OCI-LY1 (cell line): Measurements from ENCODE around the gene KIF13A.

Experiments
- EZH2 ChIP-seq: fragments of 200-600 bp; sonication (generic), shearing (Covaris generic); IDR thresholded peaks from 2 replicates; pipeline ENCODE4 v1.8.0; 2017; ENCODE audit warnings: borderline replicate concordance, mixed run types, mild to moderate bottlenecking, antibody characterized with exemption, low read length, moderate library complexity, mixed read lengths
- TF ChIP-seq, protein P1 (sequence below): fragments of 200-600 bp; sonication (generic), shearing (Covaris generic); IDR thresholded peaks from 2 replicates; pipeline ENCODE4 v1.5.1; 2017; ENCODE audit warnings: mild to moderate bottlenecking, antibody characterized with exemption, low read length, moderate library complexity, mixed read lengths

DNA sequence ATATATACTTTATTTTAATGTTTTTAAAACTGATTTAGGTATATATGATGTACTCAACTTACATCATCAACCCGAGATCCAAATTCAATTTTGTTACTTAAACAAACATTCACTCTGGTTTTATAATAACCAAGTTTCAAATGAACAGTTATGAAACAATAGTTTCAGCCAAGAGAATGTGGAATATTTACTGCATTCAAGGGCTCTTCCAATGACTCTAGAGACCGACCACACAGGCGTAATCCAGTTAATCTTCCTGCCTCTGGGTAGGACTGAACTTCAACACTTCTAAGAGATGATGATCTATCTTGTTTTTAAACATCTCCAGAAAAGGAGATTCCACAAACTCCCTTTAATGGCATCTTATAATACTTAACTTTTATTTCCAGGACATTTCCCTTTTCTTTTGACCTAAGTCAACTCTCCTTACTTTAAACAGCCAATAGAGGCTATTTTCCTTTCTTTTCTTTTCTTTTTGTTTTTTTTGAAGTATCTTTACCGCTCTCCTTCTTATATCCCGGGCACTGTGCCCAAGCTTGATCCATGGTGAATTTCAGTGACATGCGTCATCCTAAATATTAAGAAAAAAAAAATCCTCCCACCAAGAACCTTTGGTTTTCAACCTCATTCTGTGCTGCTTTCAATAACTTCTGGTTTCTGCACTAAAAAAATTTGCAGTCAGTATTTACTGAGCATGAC is 110.1 kb downstream of the KIF13A start:
- TF ChIP-seq, protein P1, sequence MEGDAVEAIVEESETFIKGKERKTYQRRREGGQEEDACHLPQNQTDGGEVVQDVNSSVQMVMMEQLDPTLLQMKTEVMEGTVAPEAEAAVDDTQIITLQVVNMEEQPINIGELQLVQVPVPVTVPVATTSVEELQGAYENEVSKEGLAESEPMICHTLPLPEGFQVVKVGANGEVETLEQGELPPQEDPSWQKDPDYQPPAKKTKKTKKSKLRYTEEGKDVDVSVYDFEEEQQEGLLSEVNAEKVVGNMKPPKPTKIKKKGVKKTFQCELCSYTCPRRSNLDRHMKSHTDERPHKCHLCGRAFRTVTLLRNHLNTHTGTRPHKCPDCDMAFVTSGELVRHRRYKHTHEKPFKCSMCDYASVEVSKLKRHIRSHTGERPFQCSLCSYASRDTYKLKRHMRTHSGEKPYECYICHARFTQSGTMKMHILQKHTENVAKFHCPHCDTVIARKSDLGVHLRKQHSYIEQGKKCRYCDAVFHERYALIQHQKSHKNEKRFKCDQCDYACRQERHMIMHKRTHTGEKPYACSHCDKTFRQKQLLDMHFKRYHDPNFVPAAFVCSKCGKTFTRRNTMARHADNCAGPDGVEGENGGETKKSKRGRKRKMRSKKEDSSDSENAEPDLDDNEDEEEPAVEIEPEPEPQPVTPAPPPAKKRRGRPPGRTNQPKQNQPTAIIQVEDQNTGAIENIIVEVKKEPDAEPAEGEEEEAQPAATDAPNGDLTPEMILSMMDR: no peak
- TF ChIP-seq EZH2: no peak
